Thoracic aorta (tissue), 2 donors: ENCODE results near the gene OR52E8. TPM values are rescaled to one million over a fixed set of nuclear protein-coding genes. Genes with fewer than 3 reads are reported as not detected.

ENCODE experiments used
- ATAC-seq: fragments of 150-250 bp; one replicate; pipeline ENCODE4 v1.8.0; 2017; ENCODE audit warnings: low read depth; ENCODE audit not compliant: insufficient number of reproducible peaks, low FRiP score
- DNase-seq: peaks from one replicate; pipeline ENCODE4 v3.0.0-alpha.2; 2020; ENCODE audit warnings: low spot score
- H3K27ac ChIP-seq, 2 donors: fragments of 200-600 bp; sonication (generic); 1 replicate in 1 of 2; 2 replicates in 1 of 2; pipeline ENCODE4 v1.5.1; 2016; ENCODE audit warnings: mild to moderate bottlenecking in 2 of 2, moderate library complexity in 2 of 2
- H3K27me3 ChIP-seq: fragments of 200-600 bp; sonication (generic); replicated peaks from 2 replicates; pipeline ENCODE4 v1.6.0; 2016; ENCODE audit warnings: mild to moderate bottlenecking; ENCODE audit not compliant: insufficient read depth
- H3K36me3 ChIP-seq: fragments of 200-600 bp; sonication (generic); one replicate; pipeline ENCODE4 v1.5.1; 2016
- H3K4me1 ChIP-seq, 2 donors: fragments of 200-600 bp; sonication (generic); 1 replicate in 1 of 2; 2 replicates in 1 of 2; pipeline versions ENCODE4 v1.5.1 to v1.6.0; 2016; ENCODE audit warnings: low read depth in 2 of 2, mild to moderate bottlenecking in 1 of 2; ENCODE audit not compliant: control insufficient read depth in 1 of 2
- H3K4me3 ChIP-seq: fragments of 200-600 bp; sonication (generic); 2 replicates; pipeline ENCODE4 v1.5.1; 2016; ENCODE audit warnings: mild to moderate bottlenecking
- H3K9me3 ChIP-seq: fragments of 200-600 bp; sonication (generic); 2 replicates; pipeline ENCODE4 v1.5.1; 2016
- CTCF ChIP-seq: fragments of 200-600 bp; sonication (generic); IDR thresholded peaks from one replicate; pipeline ENCODE4 v1.5.1; 2019; ENCODE audit warnings: antibody characterized with exemption
- total RNA-seq, 2 donors: library from RNA; depleted of rRNA; stranded (reverse); fragments of >200 nt; gene quantifications; one replicate each; pipeline versions ENCODE4 v1.1.0 to v1.2.3, GENCODE V29; 2016

OR52E8 gene
- total RNA-seq, result not detected

GRCh38 chr11:5857590-5857989 lies at the start of gene OR52E8:
Gene OR52E8 (minus strand): TSS chr11:5857690. CDS start chr11:5857690, 0 bp downstream.
- TF ChIP-seq CTCF, result no peak
- no peak within 1 kb of the TSS for H3K27ac ChIP-seq
- ATAC-seq, result no peak
- H3K27me3 ChIP-seq, result no peaks in the 10 kb centered on the region
- no peaks in the 10 kb centered on the region for H3K9me3 ChIP-seq
- H3K4me3 ChIP-seq, result no peak within 1 kb of the TSS
- DNase-seq, result no peak
- H3K4me1 ChIP-seq, result no peaks in the 10 kb centered on the region
- no peaks in the 10 kb centered on the region for H3K36me3 ChIP-seq

DNA sequence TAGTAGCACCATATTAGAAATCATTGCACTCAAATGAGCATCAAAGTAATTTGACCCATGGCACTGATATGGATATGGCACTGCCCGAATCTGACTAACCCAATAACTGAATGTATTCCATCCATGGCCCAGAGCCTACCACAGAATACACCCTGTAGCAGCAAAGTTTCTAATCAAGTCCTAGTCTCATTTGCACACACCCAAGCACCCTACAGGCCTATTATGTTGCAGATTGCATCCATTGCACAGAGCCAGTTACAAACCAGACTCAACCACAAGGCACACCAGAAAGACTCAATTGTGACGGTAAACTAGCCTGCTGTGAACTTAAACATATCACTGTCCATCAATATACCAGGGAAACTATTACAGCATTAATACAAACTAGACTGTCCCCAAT lies 42.0 kb upstream of the OR52E8 start:
- H3K27ac ChIP-seq, result no peak overlapping the region
- DNase-seq (no peak), ATAC-seq (no peak)
- no peaks in the 10 kb centered on the region for H3K36me3 ChIP-seq
- no peak overlapping the region for H3K4me3 ChIP-seq
- no peaks in the 10 kb centered on the region for H3K4me1 ChIP-seq
- no peaks in the 10 kb centered on the region for H3K9me3 ChIP-seq
- no peak for TF ChIP-seq CTCF
- H3K27me3 ChIP-seq, result no peaks in the 10 kb centered on the region

GRCh38 chr11:5892908-5893307 lies 35.4 kb upstream of the OR52E8 start, which contains the start of gene OR52E5:
Gene OR52E5 (plus strand): TSS chr11:5893208. CDS start chr11:5900777, 7,569 bp downstream.
- no peak for ATAC-seq
- no peaks in the 10 kb centered on the region for H3K4me1 ChIP-seq

GRCh38 chr11:5891216-5891800 lies 33.8 kb upstream of the OR52E8 start:
- TF ChIP-seq CTCF, result peak; percentile 23
- no peak for DNase-seq
- no peaks in the 10 kb centered on the region for H3K27me3 ChIP-seq
- H3K4me3 ChIP-seq, result no peak overlapping the region
- H3K36me3 ChIP-seq, result no peaks in the 10 kb centered on the region
- H3K9me3 ChIP-seq, result no peaks in the 10 kb centered on the region
- ATAC-seq, result no peak
- no peaks in the 10 kb centered on the region for H3K4me1 ChIP-seq
- no peak overlapping the region for H3K27ac ChIP-seq

More at GRCh38 chr11:5892908-5893307, 35.4 kb upstream of the OR52E8 start, which contains the start of gene OR52E5:
- no peak within 1 kb of the TSS for H3K4me3 ChIP-seq
- H3K36me3 ChIP-seq, result no peaks in the 10 kb centered on the region
- no peaks in the 10 kb centered on the region for H3K27me3 ChIP-seq
- DNase-seq, result no peak
- no peaks in the 10 kb centered on the region for H3K9me3 ChIP-seq
- TF ChIP-seq CTCF, result no peak
- no peak within 1 kb of the TSS for H3K27ac ChIP-seq

- Histone ChIP-seq H3K36me3 (no peaks in the 10 kb centered on the region), H3K9me3 (no peaks in the 10 kb centered on the region), H3K27me3 (no peaks in the 10 kb centered on the region), H3K27ac (no peak overlapping the region), H3K4me1 (no peaks in the 10 kb centered on the region), H3K4me3 (no peak overlapping the region)
- no peak for ATAC-seq
- TF ChIP-seq CTCF, result no peak
- no peak for DNase-seq
These were observed 30.2 kb upstream of the OR52E8 start for GRCh38 chr11:5887661-5888060.
